BLaER1 (cell line): ENCODE results near the gene ZFYVE21.
"Not testable (repeated sequence)": the region's sequence is repeated elsewhere in the genome, so short reads cannot be mapped to it uniquely, and the experiment has no call there.

Experiments used
- H3K27ac ChIP-seq: shearing (Covaris generic); formaldehyde crosslinking; 2 replicates; pipeline ENCODE4 v1.8.1; 2022
- H3K27me3 ChIP-seq: shearing (Covaris generic); formaldehyde crosslinking; 2 replicates; pipeline ENCODE4 v1.8.1; 2022
- H3K36me3 ChIP-seq: shearing (Covaris generic); formaldehyde crosslinking; 2 replicates; pipeline ENCODE4 v1.8.1; 2022
- H3K4me1 ChIP-seq: shearing (Covaris generic); formaldehyde crosslinking; 2 replicates; pipeline ENCODE4 v1.8.1; 2022
- H3K4me2 ChIP-seq: shearing (Covaris generic); formaldehyde crosslinking; 2 replicates; pipeline ENCODE4 v1.8.1; 2022
- H3K4me3 ChIP-seq: shearing (Covaris generic); formaldehyde crosslinking; 2 replicates; pipeline ENCODE4 v1.8.1; 2022
- H3K9ac ChIP-seq: shearing (Covaris generic); formaldehyde crosslinking; 2 replicates; pipeline ENCODE4 v1.8.1; 2022
- H3K9me3 ChIP-seq: shearing (Covaris generic); formaldehyde crosslinking; 2 replicates; pipeline ENCODE4 v1.8.1; 2022
- H4K20me1 ChIP-seq: shearing (Covaris generic); formaldehyde crosslinking; 2 replicates; pipeline ENCODE4 v1.8.1; 2022
- Cebpa-rat ChIP-seq: shearing (Covaris generic); IDR thresholded peaks from 2 replicates; pipeline ENCODE4 v1.8.1; 2022

The ZFYVE21 gene

GRCh38 chr14:103683139-103683538 lies 32.5 kb upstream of the ZFYVE21 start:
- Histone ChIP-seq H3K9ac (no peak overlapping the region), H3K4me2 (no peak overlapping the region), H3K27ac (no peak overlapping the region), H3K36me3 (peaks cover 98% of the 10 kb centered on the region), H3K4me3 (no peak overlapping the region), H3K9me3 (no peaks in the 10 kb centered on the region), H4K20me1 (peaks cover 45% of the 10 kb centered on the region), H3K27me3 (no peaks in the 10 kb centered on the region), H3K4me1 (peaks cover 10% of the 10 kb centered on the region)
- no peak for TF ChIP-seq Cebpa-rat

GRCh38 chr14:103684471-103684870 lies 31.1 kb upstream of the ZFYVE21 start:
- no peaks in the 10 kb centered on the region for H3K27me3 ChIP-seq
- H3K27ac ChIP-seq, result no peak overlapping the region
- H3K4me3 ChIP-seq, result no peak overlapping the region
- no peak for TF ChIP-seq Cebpa-rat
- no peak overlapping the region for H3K4me2 ChIP-seq
- H4K20me1 ChIP-seq, result peaks cover 45% of the 10 kb centered on the region
- H3K36me3 ChIP-seq, result peaks cover 98% of the 10 kb centered on the region
- no peak overlapping the region for H3K9ac ChIP-seq
- peaks cover 22% of the 10 kb centered on the region for H3K4me1 ChIP-seq
- no peaks in the 10 kb centered on the region for H3K9me3 ChIP-seq

- H3K36me3 ChIP-seq, result peaks cover 98% of the 10 kb centered on the region
- no peak overlapping the region for H3K27ac ChIP-seq
- no peak overlapping the region for H3K4me2 ChIP-seq
- no peak for TF ChIP-seq Cebpa-rat
- no peak overlapping the region for H3K9ac ChIP-seq
- H4K20me1 ChIP-seq, result peaks cover 48% of the 10 kb centered on the region
- no peaks in the 10 kb centered on the region for H3K27me3 ChIP-seq
- H3K4me1 ChIP-seq, result peaks cover 26% of the 10 kb centered on the region
- H3K4me3 ChIP-seq, result no peak overlapping the region
- H3K9me3 ChIP-seq, result no peaks in the 10 kb centered on the region
These were observed 30.7 kb upstream of the ZFYVE21 start for GRCh38 chr14:103684871-103685270.

GRCh38 chr14:103685276-103686211 lies 30.1 kb upstream of the ZFYVE21 start:
- peaks cover 98% of the 10 kb centered on the region for H3K36me3 ChIP-seq
- H3K9me3 ChIP-seq, result no peaks in the 10 kb centered on the region
- no peak overlapping the region for H3K27ac ChIP-seq

GRCh38 chr14:103686831-103687485 lies 28.7 kb upstream of the ZFYVE21 start:
- no peak overlapping the region for H3K9ac ChIP-seq
- no peak for TF ChIP-seq Cebpa-rat
- H3K27me3 ChIP-seq, result no peaks in the 10 kb centered on the region
- no peak overlapping the region for H3K4me2 ChIP-seq
- H4K20me1 ChIP-seq, result peaks cover 54% of the 10 kb centered on the region
- peaks cover 37% of the 10 kb centered on the region for H3K4me1 ChIP-seq
- H3K36me3 ChIP-seq, result peaks cover 84% of the 10 kb centered on the region
- no peak overlapping the region for H3K27ac ChIP-seq
- H3K9me3 ChIP-seq, result no peaks in the 10 kb centered on the region
- H3K4me3 ChIP-seq, result no peak overlapping the region

More at GRCh38 chr14:103685276-103686211, 30.1 kb upstream of the ZFYVE21 start:
- Histone ChIP-seq H3K9ac (no peak overlapping the region), H3K4me2 (no peak overlapping the region), H4K20me1 (peaks cover 48% of the 10 kb centered on the region), H3K27me3 (no peaks in the 10 kb centered on the region), H3K4me3 (no peak overlapping the region), H3K4me1 (peaks cover 30% of the 10 kb centered on the region)
- no peak for TF ChIP-seq Cebpa-rat

- H3K36me3 ChIP-seq, result peaks cover 84% of the 10 kb centered on the region
- peaks cover 62% of the 10 kb centered on the region for H4K20me1 ChIP-seq
- no peak for TF ChIP-seq Cebpa-rat
These were observed 27.9 kb upstream of the ZFYVE21 start for GRCh38 chr14:103687712-103688111.

GRCh38 chr14:103688441-103688840 lies 27.2 kb upstream of the ZFYVE21 start:
- H3K9me3 ChIP-seq, result no peaks in the 10 kb centered on the region
- TF ChIP-seq Cebpa-rat, result no peak
- peaks cover 84% of the 10 kb centered on the region for H3K36me3 ChIP-seq
- H3K27me3 ChIP-seq, result no peaks in the 10 kb centered on the region
- peaks cover 51% of the 10 kb centered on the region for H3K4me1 ChIP-seq
- H3K4me3 ChIP-seq, result no peak overlapping the region
- H4K20me1 ChIP-seq, result peaks cover 69% of the 10 kb centered on the region
- no peak overlapping the region for H3K27ac ChIP-seq
- H3K9ac ChIP-seq, result no peak overlapping the region
- H3K4me2 ChIP-seq, result no peak overlapping the region

More at GRCh38 chr14:103687712-103688111, 27.9 kb upstream of the ZFYVE21 start:
- Histone ChIP-seq H3K27ac (no peak overlapping the region), H3K27me3 (no peaks in the 10 kb centered on the region), H3K9me3 (no peaks in the 10 kb centered on the region), H3K4me3 (no peak overlapping the region), H3K4me2 (no peak overlapping the region), H3K4me1 (peaks cover 44% of the 10 kb centered on the region), H3K9ac (no peak overlapping the region)

- peak overlapping the region; percentile 90; the same call in 1 of the 2 replicates for H3K4me2 ChIP-seq
- H3K9ac ChIP-seq, result no peak overlapping the region
- H3K27ac ChIP-seq, result peak overlapping the region; percentile 72; the same call in 1 of the 2 replicates
These were observed 26.4 kb upstream of the ZFYVE21 start for GRCh38 chr14:103688906-103689902.

GRCh38 chr14:103690332-103690731 lies 25.3 kb upstream of the ZFYVE21 start:
- Histone ChIP-seq H3K27me3 (no peaks in the 10 kb centered on the region), H3K9me3 (no peaks in the 10 kb centered on the region), H3K4me1 (peaks cover 70% of the 10 kb centered on the region), H3K36me3 (peaks cover 80% of the 10 kb centered on the region), H3K9ac (peak overlapping the region; percentile 41; the same call in 1 of the 2 replicates), H3K4me2 (peak overlapping the region; percentile 90), H3K27ac (peak overlapping the region; percentile 72; the same call in 1 of the 2 replicates), H4K20me1 (peaks cover 76% of the 10 kb centered on the region), H3K4me3 (no peak overlapping the region)
- no peak for TF ChIP-seq Cebpa-rat

More at GRCh38 chr14:103688906-103689902, 26.4 kb upstream of the ZFYVE21 start:
- H4K20me1 ChIP-seq, result peaks cover 76% of the 10 kb centered on the region
- H3K4me3 ChIP-seq, result no peak overlapping the region
- no peaks in the 10 kb centered on the region for H3K9me3 ChIP-seq
- peaks cover 59% of the 10 kb centered on the region for H3K4me1 ChIP-seq
- no peaks in the 10 kb centered on the region for H3K27me3 ChIP-seq
- peaks cover 84% of the 10 kb centered on the region for H3K36me3 ChIP-seq
- no peak for TF ChIP-seq Cebpa-rat

GRCh38 chr14:103691655-103692054 lies 24.0 kb upstream of the ZFYVE21 start:
- Histone ChIP-seq H3K4me1 (peaks cover 83% of the 10 kb centered on the region), H3K4me2 (peak overlapping the region; percentile 90), H3K9ac (peak overlapping the region; percentile 48; the same call in 1 of the 2 replicates), H4K20me1 (peaks cover 76% of the 10 kb centered on the region), H3K27ac (peak overlapping the region; percentile 72), H3K36me3 (peaks cover 68% of the 10 kb centered on the region)
- not testable (repeated sequence) for H3K27me3 ChIP-seq, H3K4me3 ChIP-seq, H3K9me3 ChIP-seq
